Measurements from ENCODE around the gene OLFML2B.

- TF ChIP-seq CTCF (IDR thresholded peaks at IDR 0.05; ENCODE audit: low read depth, low read length), result no peak
- no peak for TF ChIP-seq EZH2phosphoT487 (IDR thresholded peaks at IDR 0.05; ENCODE audit: low read depth)
Measured at GRCh38 chr1:161949548-161949947, 74.1 kb downstream of the OLFML2B start.

All from OCI-LY3 (cell line).